WTC11 (cell line): ENCODE results near the gene ZNF821. TPM values are rescaled to one million over a fixed set of nuclear protein-coding genes. Genes with fewer than 3 reads are reported as not detected.
A peak's percentile ranks its signal among the peaks of the same experiment; 100 is the strongest.

Experiments
- ATAC-seq: fragments of 200-7000 bp; cut with Tn5 transposase; 2 replicates; pipeline ENCODE4 v1.10.0; 2021; ENCODE audit warnings: mild to moderate bottlenecking, moderate library complexity
- CTCF ChIA-PET: fragments of 300-600 bp; sonication (Branson Sonifier 250); formaldehyde crosslinking; loops from one replicate; lab custom pipeline; 2021; ENCODE audit warnings: antibody characterized with exemption; lab: Charles Lee
- POLR2A ChIA-PET: fragments of 350-600 bp; sonication (Branson Sonifier 250); formaldehyde crosslinking; loops from one replicate; lab custom pipeline; 2021; ENCODE audit warnings: antibody characterized with exemption; lab: Charles Lee
- DNase-seq: peaks from one replicate; pipeline ENCODE4 v3.0.0; 2021; ENCODE audit warnings: low spot score
- H3K27ac Mint-ChIP-seq: 2 replicates; pipeline ENCODE4 v1.8.0; 2021; ENCODE audit warnings: mixed read lengths
- H3K27me3 Mint-ChIP-seq: 2 replicates; pipeline ENCODE4 v1.8.0; 2021; ENCODE audit warnings: low read depth, mild to moderate bottlenecking, moderate library complexity, mixed read lengths
- H3K36me3 Mint-ChIP-seq: 2 replicates; pipeline ENCODE4 v1.8.0; 2021; ENCODE audit warnings: mixed read lengths
- H3K4me1 Mint-ChIP-seq: 2 replicates; pipeline ENCODE4 v1.8.0; 2022; ENCODE audit warnings: mixed read lengths
- H3K4me3 Mint-ChIP-seq: 2 replicates; pipeline ENCODE4 v1.8.0; 2021; ENCODE audit warnings: mild to moderate bottlenecking, moderate library complexity, mixed read lengths
- H3K9me3 Mint-ChIP-seq: 2 replicates; pipeline ENCODE4 v1.8.0; 2021; ENCODE audit warnings: mixed read lengths
- CBFB ChIP-seq: sonication (generic); formaldehyde crosslinking; IDR thresholded peaks from 2 replicates; pipeline ENCODE4 v1.8.1; 2022; ENCODE audit warnings: mild to moderate bottlenecking, low read depth, missing genetic modification reagents
- CREM ChIP-seq: sonication (generic); formaldehyde crosslinking; IDR thresholded peaks from 2 replicates; pipeline ENCODE4 v1.8.1; 2022; ENCODE audit warnings: mild to moderate bottlenecking, missing genetic modification reagents, moderate library complexity
- FOXK1 ChIP-seq: sonication (generic); formaldehyde crosslinking; IDR thresholded peaks from 2 replicates; pipeline ENCODE4 v1.8.0; 2022; ENCODE audit warnings: mild to moderate bottlenecking, moderate library complexity, missing genetic modification reagents
- GABPB1 ChIP-seq: sonication (generic); formaldehyde crosslinking; IDR thresholded peaks from 2 replicates; pipeline ENCODE4 v1.8.1; 2023; ENCODE audit warnings: mild to moderate bottlenecking, missing genetic modification reagents
- HMGA2 ChIP-seq: fragments of 250-450 bp; sonication (Bioruptor Pico); IDR thresholded peaks from 2 replicates; pipeline ENCODE4 v1.4.0; 2021; ENCODE audit warnings: mild to moderate bottlenecking, moderate library complexity
- JAZF1 ChIP-seq: fragments of 250-450 bp; sonication (Bioruptor Pico); IDR thresholded peaks from 2 replicates; pipeline ENCODE4 v1.9.0; 2021; ENCODE audit warnings: moderate library complexity, mild to moderate bottlenecking, inconsistent platforms
- KAT7 ChIP-seq: sonication (generic); formaldehyde crosslinking; IDR thresholded peaks from 2 replicates; pipeline ENCODE4 v1.8.1; 2023; ENCODE audit warnings: missing genetic modification reagents, mild to moderate bottlenecking, borderline replicate concordance
- NR1H2 ChIP-seq: sonication (generic); formaldehyde crosslinking; IDR thresholded peaks from 2 replicates; pipeline ENCODE4 v1.9.0; 2021; ENCODE audit warnings: mild to moderate bottlenecking, moderate library complexity, missing genetic modification reagents
- NR2C2 ChIP-seq: sonication (generic); formaldehyde crosslinking; IDR thresholded peaks from 2 replicates; pipeline ENCODE4 v1.8.0; 2022; ENCODE audit warnings: mild to moderate bottlenecking, missing genetic modification reagents
- PRRX2 ChIP-seq: fragments of 250-450 bp; sonication (Bioruptor Pico); IDR thresholded peaks from 2 replicates; pipeline ENCODE4 v1.8.0; 2021; ENCODE audit warnings: mild to moderate bottlenecking
- ZNF121 ChIP-seq: sonication (generic); formaldehyde crosslinking; IDR thresholded peaks from 2 replicates; pipeline ENCODE4 v1.8.0; 2023; ENCODE audit warnings: missing genetic modification reagents
- ZNF219 ChIP-seq: sonication (generic); formaldehyde crosslinking; IDR thresholded peaks from 2 replicates; pipeline ENCODE4 v1.8.0; 2023; ENCODE audit warnings: missing genetic modification reagents, mild to moderate bottlenecking, borderline replicate concordance
- ZNF263 ChIP-seq: sonication (generic); formaldehyde crosslinking; IDR thresholded peaks from 2 replicates; pipeline ENCODE4 v1.8.1; 2022; ENCODE audit warnings: low read depth, mild to moderate bottlenecking, moderate library complexity, missing genetic modification reagents
- ZNF317 ChIP-seq: sonication (generic); formaldehyde crosslinking; IDR thresholded peaks from 2 replicates; pipeline ENCODE4 v1.8.1; 2023; ENCODE audit warnings: low read depth, mild to moderate bottlenecking, moderate library complexity, missing genetic modification reagents, borderline replicate concordance
- ZNF416 ChIP-seq: fragments of 250-450 bp; sonication (Bioruptor Pico); IDR thresholded peaks from 2 replicates; pipeline ENCODE4 v1.9.0; 2021; ENCODE audit warnings: mild to moderate bottlenecking, inconsistent platforms
- total RNA-seq: library from RNA; stranded (reverse); gene quantifications from 3 replicates; pipeline ENCODE4 v1.2.3, GENCODE V29; 2021
- TF ChIP-seq, protein P1 (sequence below): sonication (generic); formaldehyde crosslinking; IDR thresholded peaks from 2 replicates; pipeline ENCODE4 v1.8.0; 2023; ENCODE audit warnings: mild to moderate bottlenecking, missing genetic modification reagents
- TF ChIP-seq, protein P2 (sequence below): sonication (generic); formaldehyde crosslinking; IDR thresholded peaks from 2 replicates; pipeline ENCODE4 v1.8.1; 2022; ENCODE audit warnings: mild to moderate bottlenecking, missing genetic modification reagents, moderate library complexity, borderline replicate concordance
- TF ChIP-seq, protein P3 (sequence below): sonication (generic); formaldehyde crosslinking; IDR thresholded peaks from 2 replicates; pipeline ENCODE4 v1.8.1; 2022; ENCODE audit warnings: missing genetic modification reagents, borderline replicate concordance
- TF ChIP-seq, protein P4 (sequence below): sonication (generic); formaldehyde crosslinking; IDR thresholded peaks from 2 replicates; pipeline ENCODE4 v1.8.1; 2023; ENCODE audit warnings: mild to moderate bottlenecking, moderate library complexity, missing genetic modification reagents
- TF ChIP-seq, protein P5 (sequence below): fragments of 250-450 bp; sonication (Bioruptor Pico); IDR thresholded peaks from 2 replicates; pipeline ENCODE4 v2.1.2; 2022; ENCODE audit warnings: mild to moderate bottlenecking, moderate library complexity

The ZNF821 gene
- total RNA-seq, 1 experiment from 2014 or later, result 16.2 TPM

DNA sequence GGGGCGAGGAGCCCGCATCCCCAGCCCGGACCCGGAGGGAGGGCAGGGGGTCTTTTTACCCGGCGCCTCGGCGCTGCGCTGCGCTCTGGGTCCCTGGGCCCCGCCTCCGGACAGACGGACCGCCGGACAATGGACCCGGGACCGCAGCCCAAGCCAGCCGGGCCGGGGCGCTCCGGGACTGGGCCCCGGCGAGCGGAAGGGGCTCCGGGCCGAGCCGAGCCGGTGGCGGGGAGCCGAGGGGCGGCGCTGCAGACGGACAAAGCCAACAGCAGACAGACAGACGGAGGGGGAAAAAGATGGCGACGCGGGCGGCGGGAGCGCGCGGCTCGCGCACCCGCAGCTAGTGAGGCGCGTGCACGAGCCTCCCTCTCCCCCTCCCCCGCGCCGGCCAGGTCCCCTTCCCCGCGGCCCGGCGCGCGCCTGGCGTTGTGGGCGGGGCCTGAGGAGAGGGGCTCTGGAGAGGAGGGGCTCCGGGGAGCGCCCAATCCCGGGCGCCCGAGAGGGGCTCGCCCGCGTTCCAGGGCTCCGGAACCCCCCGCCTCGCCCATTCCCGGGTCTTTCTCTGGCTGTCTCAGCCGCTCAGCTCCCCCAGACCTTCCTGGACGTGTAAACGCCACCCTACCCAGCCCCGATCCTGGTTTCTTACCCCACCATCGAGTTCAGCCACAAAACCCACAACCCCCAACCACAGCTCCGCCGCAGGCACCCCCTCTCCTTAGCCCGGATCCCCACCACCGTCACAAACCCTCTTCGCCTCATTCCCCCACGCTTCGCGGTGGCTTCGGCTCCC lies at the start of gene ZNF821 (continued):
- TF ChIP-seq, protein P1, sequence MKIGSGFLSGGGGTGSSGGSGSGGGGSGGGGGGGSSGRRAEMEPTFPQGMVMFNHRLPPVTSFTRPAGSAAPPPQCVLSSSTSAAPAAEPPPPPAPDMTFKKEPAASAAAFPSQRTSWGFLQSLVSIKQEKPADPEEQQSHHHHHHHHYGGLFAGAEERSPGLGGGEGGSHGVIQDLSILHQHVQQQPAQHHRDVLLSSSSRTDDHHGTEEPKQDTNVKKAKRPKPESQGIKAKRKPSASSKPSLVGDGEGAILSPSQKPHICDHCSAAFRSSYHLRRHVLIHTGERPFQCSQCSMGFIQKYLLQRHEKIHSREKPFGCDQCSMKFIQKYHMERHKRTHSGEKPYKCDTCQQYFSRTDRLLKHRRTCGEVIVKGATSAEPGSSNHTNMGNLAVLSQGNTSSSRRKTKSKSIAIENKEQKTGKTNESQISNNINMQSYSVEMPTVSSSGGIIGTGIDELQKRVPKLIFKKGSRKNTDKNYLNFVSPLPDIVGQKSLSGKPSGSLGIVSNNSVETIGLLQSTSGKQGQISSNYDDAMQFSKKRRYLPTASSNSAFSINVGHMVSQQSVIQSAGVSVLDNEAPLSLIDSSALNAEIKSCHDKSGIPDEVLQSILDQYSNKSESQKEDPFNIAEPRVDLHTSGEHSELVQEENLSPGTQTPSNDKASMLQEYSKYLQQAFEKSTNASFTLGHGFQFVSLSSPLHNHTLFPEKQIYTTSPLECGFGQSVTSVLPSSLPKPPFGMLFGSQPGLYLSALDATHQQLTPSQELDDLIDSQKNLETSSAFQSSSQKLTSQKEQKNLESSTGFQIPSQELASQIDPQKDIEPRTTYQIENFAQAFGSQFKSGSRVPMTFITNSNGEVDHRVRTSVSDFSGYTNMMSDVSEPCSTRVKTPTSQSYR (CRISPR knock-in tag), result no peak
- TF ChIP-seq, protein P2, sequence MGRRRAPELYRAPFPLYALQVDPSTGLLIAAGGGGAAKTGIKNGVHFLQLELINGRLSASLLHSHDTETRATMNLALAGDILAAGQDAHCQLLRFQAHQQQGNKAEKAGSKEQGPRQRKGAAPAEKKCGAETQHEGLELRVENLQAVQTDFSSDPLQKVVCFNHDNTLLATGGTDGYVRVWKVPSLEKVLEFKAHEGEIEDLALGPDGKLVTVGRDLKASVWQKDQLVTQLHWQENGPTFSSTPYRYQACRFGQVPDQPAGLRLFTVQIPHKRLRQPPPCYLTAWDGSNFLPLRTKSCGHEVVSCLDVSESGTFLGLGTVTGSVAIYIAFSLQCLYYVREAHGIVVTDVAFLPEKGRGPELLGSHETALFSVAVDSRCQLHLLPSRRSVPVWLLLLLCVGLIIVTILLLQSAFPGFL (CRISPR knock-in tag), result no peak
- TF ChIP-seq PRRX2 (CRISPR knock-in tag) (no peak), CREM (CRISPR knock-in tag) (peak; percentile 54; the same call in 1 of the 2 replicates), NR1H2 (no peak)
- TF ChIP-seq, protein P3, sequence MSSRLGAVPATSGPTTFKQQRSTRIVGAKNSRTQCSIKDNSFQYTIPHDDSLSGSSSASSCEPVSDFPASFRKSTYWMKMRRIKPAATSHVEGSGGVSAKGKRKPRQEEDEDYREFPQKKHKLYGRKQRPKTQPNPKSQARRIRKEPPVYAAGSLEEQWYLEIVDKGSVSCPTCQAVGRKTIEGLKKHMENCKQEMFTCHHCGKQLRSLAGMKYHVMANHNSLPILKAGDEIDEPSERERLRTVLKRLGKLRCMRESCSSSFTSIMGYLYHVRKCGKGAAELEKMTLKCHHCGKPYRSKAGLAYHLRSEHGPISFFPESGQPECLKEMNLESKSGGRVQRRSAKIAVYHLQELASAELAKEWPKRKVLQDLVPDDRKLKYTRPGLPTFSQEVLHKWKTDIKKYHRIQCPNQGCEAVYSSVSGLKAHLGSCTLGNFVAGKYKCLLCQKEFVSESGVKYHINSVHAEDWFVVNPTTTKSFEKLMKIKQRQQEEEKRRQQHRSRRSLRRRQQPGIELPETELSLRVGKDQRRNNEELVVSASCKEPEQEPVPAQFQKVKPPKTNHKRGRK (CRISPR knock-in tag), result no peak

DNA sequence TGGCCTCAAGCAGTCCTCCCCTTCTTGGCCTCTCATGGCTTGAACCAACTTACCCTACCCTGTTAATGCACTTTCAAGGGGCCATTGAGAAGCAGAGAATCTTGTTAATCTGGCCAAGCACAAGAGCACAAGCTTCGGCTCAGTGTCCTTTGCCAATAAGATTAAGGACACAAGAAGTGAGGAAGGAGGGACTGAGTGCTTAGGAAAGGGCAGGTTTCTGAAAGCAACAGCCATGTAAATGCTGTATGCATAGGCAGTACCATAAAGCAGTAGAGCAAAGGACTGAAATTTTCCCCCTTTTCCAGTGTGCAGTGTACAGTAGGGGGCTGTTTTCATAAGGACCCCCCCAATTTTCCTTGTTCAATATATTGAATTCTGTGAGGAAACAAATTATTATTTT lies 49.0 kb upstream of the ZNF821 start:
- ATAC-seq (no peak), DNase-seq (no peak)
- Mint-ChIP-seq H3K9me3 (no peaks in the 10 kb centered on the region), H3K4me3 (no peak overlapping the region), H3K36me3 (peaks cover 30% of the 10 kb centered on the region), H3K27ac (peak overlapping the region; percentile 89), H3K4me1 (peaks cover 9% of the 10 kb centered on the region), H3K27me3 (no peaks in the 10 kb centered on the region)
- no peak for TF ChIP-seq HMGA2
- no peak for TF ChIP-seq NR2C2 (CRISPR knock-in tag)
- no peak for TF ChIP-seq KAT7
- TF ChIP-seq NR1H2, result no peak
- TF ChIP-seq ZNF317 (CRISPR knock-in tag), result no peak
- TF ChIP-seq, protein P4, sequence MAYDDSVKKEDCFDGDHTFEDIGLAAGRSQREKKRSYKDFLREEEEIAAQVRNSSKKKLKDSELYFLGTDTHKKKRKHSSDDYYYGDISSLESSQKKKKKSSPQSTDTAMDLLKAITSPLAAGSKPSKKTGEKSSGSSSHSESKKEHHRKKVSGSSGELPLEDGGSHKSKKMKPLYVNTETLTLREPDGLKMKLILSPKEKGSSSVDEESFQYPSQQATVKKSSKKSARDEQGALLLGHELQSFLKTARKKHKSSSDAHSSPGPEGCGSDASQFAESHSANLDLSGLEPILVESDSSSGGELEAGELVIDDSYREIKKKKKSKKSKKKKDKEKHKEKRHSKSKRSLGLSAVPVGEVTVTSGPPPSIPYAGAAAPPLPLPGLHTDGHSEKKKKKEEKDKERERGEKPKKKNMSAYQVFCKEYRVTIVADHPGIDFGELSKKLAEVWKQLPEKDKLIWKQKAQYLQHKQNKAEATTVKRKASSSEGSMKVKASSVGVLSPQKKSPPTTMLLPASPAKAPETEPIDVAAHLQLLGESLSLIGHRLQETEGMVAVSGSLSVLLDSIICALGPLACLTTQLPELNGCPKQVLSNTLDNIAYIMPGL (CRISPR knock-in tag), result no peak
- no peak for TF ChIP-seq GABPB1
- TF ChIP-seq ZNF219 (CRISPR knock-in tag), result no peak
- TF ChIP-seq ZNF416 (CRISPR knock-in tag), result no peak
- no peak for TF ChIP-seq FOXK1 (CRISPR knock-in tag)
- ChIA-PET POLR2A (no interaction called here), CTCF (interaction anchor here (3.3 kb wide), 1 partner anchor 29 kb away, joined by 7 read pairs; no protein-coding TSS in a partner anchor)

DNA sequence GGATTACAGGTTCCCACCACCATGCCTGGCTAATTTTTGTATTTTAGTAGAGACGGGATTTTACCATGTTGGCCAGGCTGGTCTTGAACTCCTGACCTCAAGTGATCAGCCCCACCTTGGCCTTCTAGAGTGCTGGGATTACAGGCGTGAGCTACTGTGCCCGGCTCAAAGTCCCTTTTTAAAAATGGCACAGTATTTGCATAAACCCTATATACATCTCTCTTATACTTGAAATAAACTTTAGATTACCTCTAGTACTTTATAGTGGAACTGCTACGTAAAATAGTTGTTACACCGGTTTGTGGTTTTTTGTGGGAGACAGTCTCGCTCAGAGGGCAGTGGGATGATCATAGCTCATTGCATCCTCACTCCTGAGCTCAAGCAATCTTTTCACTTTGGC lies 47.6 kb upstream of the ZNF821 start:
- ChIA-PET POLR2A (no interaction called here), CTCF (interaction anchor here (1.0 to 1.6 kb wide), 2 partner anchors 30 to 49 kb away, joined by 3 to 5 read pairs; no protein-coding TSS in a partner anchor)
- TF ChIP-seq FOXK1 (CRISPR knock-in tag) (no peak), ZNF263 (no peak), ZNF121 (CRISPR knock-in tag) (no peak), JAZF1 (CRISPR knock-in tag) (no peak), CREM (CRISPR knock-in tag) (no peak), CBFB (no peak)
- TF ChIP-seq, protein P5, sequence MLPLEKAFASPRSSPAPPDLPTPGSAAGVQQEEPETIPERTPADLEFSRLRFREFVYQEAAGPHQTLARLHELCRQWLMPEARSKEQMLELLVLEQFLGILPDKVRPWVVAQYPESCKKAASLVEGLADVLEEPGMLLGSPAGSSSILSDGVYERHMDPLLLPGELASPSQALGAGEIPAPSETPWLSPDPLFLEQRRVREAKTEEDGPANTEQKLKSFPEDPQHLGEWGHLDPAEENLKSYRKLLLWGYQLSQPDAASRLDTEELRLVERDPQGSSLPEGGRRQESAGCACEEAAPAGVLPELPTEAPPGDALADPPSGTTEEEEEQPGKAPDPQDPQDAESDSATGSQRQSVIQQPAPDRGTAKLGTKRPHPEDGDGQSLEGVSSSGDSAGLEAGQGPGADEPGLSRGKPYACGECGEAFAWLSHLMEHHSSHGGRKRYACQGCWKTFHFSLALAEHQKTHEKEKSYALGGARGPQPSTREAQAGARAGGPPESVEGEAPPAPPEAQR, result no peak
- TF ChIP-seq, protein P1 (CRISPR knock-in tag), result no peak
- Mint-ChIP-seq H3K36me3 (peaks cover 44% of the 10 kb centered on the region), H3K27ac (no peak overlapping the region), H3K4me1 (no peaks in the 10 kb centered on the region), H3K4me3 (no peak overlapping the region), H3K27me3 (no peaks in the 10 kb centered on the region), H3K9me3 (no peaks in the 10 kb centered on the region)
- ATAC-seq (no peak), DNase-seq (no peak)
